Measurements from ENCODE around the gene GPHB5.

GPHB5 gene

GRCh38 chr14:63276492-63277342, 42.0 kb downstream of the GPHB5 start:
- no peaks in the 10 kb centered on the region for H3K9me3 ChIP-seq (ENCODE audit: insufficient read depth, low read length, severe bottlenecking)
- no peak overlapping the region for H2AFZ ChIP-seq (ENCODE audit: low read depth, low read length)
- H3K4me1 ChIP-seq (ENCODE audit: insufficient read depth, low read length): no peaks in the 10 kb centered on the region
- H3K4me2 ChIP-seq (ENCODE audit: insufficient read depth, low read length): no peak overlapping the region
- no peaks in the 10 kb centered on the region for H4K20me1 ChIP-seq (ENCODE audit: insufficient read depth, low read length)
- TF ChIP-seq EZH2 (IDR thresholded peaks at IDR 0.05; ENCODE audit: borderline replicate concordance, low read depth, low read length, severe bottlenecking) (no peak), CTCF (IDR thresholded peaks at IDR 0.05; ENCODE audit: borderline replicate concordance, extremely low read depth, low read length, poor library complexity, severe bottlenecking) (peak; percentile 88)
- no peak overlapping the region for H3K27ac ChIP-seq (ENCODE audit: low read length)
- no peaks in the 10 kb centered on the region for H3K79me2 ChIP-seq (ENCODE audit: insufficient read depth, low read length)
- H3K36me3 ChIP-seq (ENCODE audit: insufficient read depth, low read length): no peaks in the 10 kb centered on the region
- no peak for DNase-seq
- H3K27me3 ChIP-seq (ENCODE audit: insufficient read depth, low read length, poor library complexity): peaks cover 12% of the 10 kb centered on the region
- H3K4me3 ChIP-seq (ENCODE audit: low read depth in 1 of 2, low read length in 2 of 2): no peak overlapping the region
- ATAC-seq (ENCODE audit: insufficient read depth, low read depth): 0 out of 3 replicates have a peak, but pooled peaks have one; percentile 45
- no peak overlapping the region for H3K9ac ChIP-seq (ENCODE audit: low read depth, low read length)

DNA sequence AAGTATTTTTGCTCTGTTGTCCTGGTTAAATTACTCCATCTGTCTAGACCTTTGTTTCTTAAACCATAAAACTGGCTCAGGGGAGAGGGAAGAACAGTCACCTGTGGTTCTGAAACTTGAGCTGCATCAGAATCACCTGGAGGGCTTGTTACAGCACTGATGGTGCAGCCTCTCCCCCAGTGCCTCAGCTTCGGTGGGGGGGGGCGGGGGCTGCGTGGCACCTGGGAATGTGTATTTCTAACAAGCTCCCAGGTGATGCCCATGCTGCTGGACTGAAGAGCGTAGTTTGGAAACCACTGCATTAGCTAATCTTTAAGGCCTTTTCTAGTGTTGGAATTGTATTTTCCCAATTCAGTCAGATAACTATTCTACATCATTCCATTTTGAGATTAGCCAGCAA, 42.7 kb downstream of the GPHB5 start:
- Histone ChIP-seq H3K27ac (ENCODE audit: low read length) (no peak overlapping the region), H3K27me3 (ENCODE audit: insufficient read depth, low read length, poor library complexity) (peaks cover 12% of the 10 kb centered on the region), H4K20me1 (ENCODE audit: insufficient read depth, low read length) (no peaks in the 10 kb centered on the region), H3K36me3 (ENCODE audit: insufficient read depth, low read length) (no peaks in the 10 kb centered on the region), H3K9ac (ENCODE audit: low read depth, low read length) (no peak overlapping the region), H3K9me3 (ENCODE audit: insufficient read depth, low read length, severe bottlenecking) (no peaks in the 10 kb centered on the region), H3K4me2 (ENCODE audit: insufficient read depth, low read length) (no peak overlapping the region), H2AFZ (ENCODE audit: low read depth, low read length) (no peak overlapping the region), H3K79me2 (ENCODE audit: insufficient read depth, low read length) (no peaks in the 10 kb centered on the region), H3K4me1 (ENCODE audit: insufficient read depth, low read length) (no peaks in the 10 kb centered on the region), H3K4me3 (ENCODE audit: low read depth in 1 of 2, low read length in 2 of 2) (no peak overlapping the region)
- TF ChIP-seq CTCF (IDR thresholded peaks at IDR 0.05; ENCODE audit: borderline replicate concordance, extremely low read depth, low read length, poor library complexity, severe bottlenecking) (no peak), EZH2 (IDR thresholded peaks at IDR 0.05; ENCODE audit: borderline replicate concordance, low read depth, low read length, severe bottlenecking) (no peak)
- no peak for DNase-seq
- no peak for ATAC-seq (ENCODE audit: insufficient read depth, low read depth)

- no peak overlapping the region for H3K9ac ChIP-seq (ENCODE audit: low read depth, low read length)
- no peak for DNase-seq
- H3K79me2 ChIP-seq (ENCODE audit: insufficient read depth, low read length): no peaks in the 10 kb centered on the region
Measured at GRCh38 chr14:63275611-63276010, 43.1 kb downstream of the GPHB5 start.

More at GRCh38 chr14:63275611-63276010, 43.1 kb downstream of the GPHB5 start:
- Histone ChIP-seq H4K20me1 (ENCODE audit: insufficient read depth, low read length) (no peaks in the 10 kb centered on the region), H3K4me1 (ENCODE audit: insufficient read depth, low read length) (no peaks in the 10 kb centered on the region), H3K4me3 (ENCODE audit: low read depth in 1 of 2, low read length in 2 of 2) (no peak overlapping the region), H3K9me3 (ENCODE audit: insufficient read depth, low read length, severe bottlenecking) (no peaks in the 10 kb centered on the region), H3K36me3 (ENCODE audit: insufficient read depth, low read length) (no peaks in the 10 kb centered on the region), H2AFZ (ENCODE audit: low read depth, low read length) (no peak overlapping the region), H3K27ac (ENCODE audit: low read length) (no peak overlapping the region), H3K4me2 (ENCODE audit: insufficient read depth, low read length) (no peak overlapping the region), H3K27me3 (ENCODE audit: insufficient read depth, low read length, poor library complexity) (peaks cover 8% of the 10 kb centered on the region)
- ATAC-seq (ENCODE audit: insufficient read depth, low read depth): no peak
- TF ChIP-seq EZH2 (IDR thresholded peaks at IDR 0.05; ENCODE audit: borderline replicate concordance, low read depth, low read length, severe bottlenecking) (no peak), CTCF (IDR thresholded peaks at IDR 0.05; ENCODE audit: borderline replicate concordance, extremely low read depth, low read length, poor library complexity, severe bottlenecking) (no peak)
